A673 (cell line): Measurements from ENCODE around the gene CEP20. TPM values are rescaled to one million over a fixed set of nuclear protein-coding genes. Genes with fewer than 3 reads are reported as not detected.

Source experiments
- BruUV-seq: library from RNA; stranded (reverse); fragments of 400-500 nt; replicated peaks from 2 replicates; lab custom pipeline; 2021; lab: Mats Ljungman, UMichigan
- CTCF ChIA-PET: fragments of 300-600 bp; sonication (Branson Sonifier 250); formaldehyde crosslinking; loops from one replicate; lab custom pipeline; 2022; ENCODE audit warnings: antibody characterized with exemption; lab: Charles Lee
- POLR2A ChIA-PET: fragments of 300-600 bp; sonication (Branson Sonifier 250); formaldehyde crosslinking; loops from one replicate; lab custom pipeline; 2022; ENCODE audit warnings: antibody characterized with exemption; ENCODE audit not compliant: low non-redundant PET; lab: Charles Lee
- DNase-seq: peaks from one replicate; pipeline ENCODE4 v3.0.0-alpha.2; 2015; ENCODE audit warnings: low spot score
- H3K27ac ChIP-seq: fragments of 200-600 bp; sonication (generic); 2 replicates; pipeline ENCODE4 v1.5.1; 2016; ENCODE audit warnings: mixed run types, low read depth, mild to moderate bottlenecking, mixed read lengths, antibody characterized with exemption, low read length; ENCODE audit not compliant: poor library complexity, severe bottlenecking
- H3K27me3 ChIP-seq: fragments of 200-600 bp; sonication (generic); replicated peaks from 2 replicates; pipeline ENCODE4 v1.6.1; 2017; ENCODE audit warnings: mixed run types, low read depth, mild to moderate bottlenecking, mixed read lengths, antibody characterized with exemption, low read length; ENCODE audit not compliant: insufficient read depth, poor library complexity
- H3K36me3 ChIP-seq: fragments of 200-600 bp; sonication (generic); 2 replicates; pipeline ENCODE4 v1.6.1; 2016; ENCODE audit warnings: mixed run types, mild to moderate bottlenecking, mixed read lengths, antibody characterized with exemption, low read length; ENCODE audit not compliant: insufficient read depth, poor library complexity, severe bottlenecking
- H3K4me1 ChIP-seq: fragments of 200-600 bp; sonication (generic); 2 replicates; pipeline ENCODE4 v1.6.1; 2017; ENCODE audit warnings: mixed run types, mild to moderate bottlenecking, mixed read lengths, antibody characterized with exemption, low read length; ENCODE audit not compliant: insufficient read depth, poor library complexity, severe bottlenecking
- H3K4me3 ChIP-seq: fragments of 200-600 bp; sonication (generic); 2 replicates; pipeline ENCODE4 v1.5.1; 2016; ENCODE audit warnings: low read depth, mixed run types, mild to moderate bottlenecking, mixed read lengths, low read length; ENCODE audit not compliant: poor library complexity, severe bottlenecking
- H3K9me3 ChIP-seq: fragments of 200-600 bp; sonication (generic); 2 replicates; pipeline ENCODE4 v1.6.1; 2016; ENCODE audit warnings: mixed run types, low read depth, mild to moderate bottlenecking, mixed read lengths, antibody characterized with exemption, low read length; ENCODE audit not compliant: poor library complexity, severe bottlenecking
- EZH2 ChIP-seq: fragments of 200-600 bp; sonication (generic); IDR thresholded peaks from 2 replicates; pipeline ENCODE4 v1.6.1; 2017; ENCODE audit warnings: borderline replicate concordance, low read depth, mild to moderate bottlenecking, mixed read lengths, antibody characterized with exemption, low read length; ENCODE audit not compliant: poor library complexity, severe bottlenecking
- intact Hi-C: fragments of 100-400 bp; cut with micrococcal nuclease; formaldehyde crosslinking; loops from one replicate; pipeline ENCODE4 v1.10.0; 2022; ENCODE audit not compliant: unreplicated experiment
- total RNA-seq: library from RNA; stranded (reverse); gene quantifications from 2 replicates; pipeline ENCODE4 v1.2.3, GENCODE V29; 2021
- TF ChIP-seq, protein P1 (sequence below): fragments of 300-800, 200-600 bp; sonication (generic); conservative IDR thresholded peaks from 2 replicates; pipeline ENCODE4 v1.5.1; 2017; ENCODE audit warnings: low read depth, mild to moderate bottlenecking, antibody characterized with exemption, low read length, moderate library complexity, mixed read lengths

CEP20 gene
- total RNA-seq, 1 experiment from 2014 or later = 51.0 TPM

DNA sequence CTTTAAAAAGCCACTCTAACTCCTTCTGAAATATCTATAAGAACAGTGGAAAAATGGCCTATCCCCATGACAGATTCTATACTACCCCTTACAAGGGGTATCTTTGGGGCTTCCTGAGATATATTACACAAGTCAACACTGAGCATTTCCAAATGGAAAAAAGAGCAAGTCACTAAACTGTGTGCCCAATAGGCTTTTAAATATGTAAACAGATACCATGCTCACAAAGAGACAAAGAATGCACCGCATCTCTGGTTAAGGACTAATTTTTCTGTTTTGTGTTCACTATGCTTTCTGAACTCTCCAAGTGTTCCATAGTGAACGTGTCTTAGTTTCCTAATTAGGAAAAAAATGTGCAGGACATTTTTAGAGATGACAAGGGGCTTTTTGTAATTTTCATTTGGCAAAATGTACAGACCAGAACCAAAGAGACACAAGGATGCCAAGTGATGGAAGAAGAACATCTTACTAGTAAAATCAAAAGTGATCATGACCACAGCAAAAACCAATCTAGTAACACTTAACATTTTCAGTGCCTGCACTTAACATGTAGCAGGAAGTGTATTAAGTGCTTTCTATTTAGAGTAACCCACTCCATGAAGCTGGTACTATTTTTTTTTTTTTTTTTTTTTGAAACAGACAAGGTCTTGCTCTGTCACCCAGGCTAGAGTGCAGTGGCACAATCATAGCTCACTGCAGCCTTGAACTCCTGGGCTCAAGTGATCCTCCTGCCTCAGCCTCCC is 53.1 kb downstream of the CEP20 start:
- intact Hi-C loops = no loop called here
- no peak for DNase-seq
- H3K9me3 ChIP-seq = no peaks in the 10 kb centered on the region
- H3K36me3 ChIP-seq = no peaks in the 10 kb centered on the region
- CTCF ChIA-PET = interaction anchor here (0.6 kb wide), 1 partner anchor 16 kb away, joined by 6 read pairs; no protein-coding TSS in a partner anchor
- no peaks in the 10 kb centered on the region for H3K27me3 ChIP-seq
- POLR2A ChIA-PET = interaction anchor here (0.7 kb wide), 1 partner anchor 14 kb away, joined by 7 read pairs; no protein-coding TSS in a partner anchor
- no peak for TF ChIP-seq EZH2
- TF ChIP-seq, protein P1, sequence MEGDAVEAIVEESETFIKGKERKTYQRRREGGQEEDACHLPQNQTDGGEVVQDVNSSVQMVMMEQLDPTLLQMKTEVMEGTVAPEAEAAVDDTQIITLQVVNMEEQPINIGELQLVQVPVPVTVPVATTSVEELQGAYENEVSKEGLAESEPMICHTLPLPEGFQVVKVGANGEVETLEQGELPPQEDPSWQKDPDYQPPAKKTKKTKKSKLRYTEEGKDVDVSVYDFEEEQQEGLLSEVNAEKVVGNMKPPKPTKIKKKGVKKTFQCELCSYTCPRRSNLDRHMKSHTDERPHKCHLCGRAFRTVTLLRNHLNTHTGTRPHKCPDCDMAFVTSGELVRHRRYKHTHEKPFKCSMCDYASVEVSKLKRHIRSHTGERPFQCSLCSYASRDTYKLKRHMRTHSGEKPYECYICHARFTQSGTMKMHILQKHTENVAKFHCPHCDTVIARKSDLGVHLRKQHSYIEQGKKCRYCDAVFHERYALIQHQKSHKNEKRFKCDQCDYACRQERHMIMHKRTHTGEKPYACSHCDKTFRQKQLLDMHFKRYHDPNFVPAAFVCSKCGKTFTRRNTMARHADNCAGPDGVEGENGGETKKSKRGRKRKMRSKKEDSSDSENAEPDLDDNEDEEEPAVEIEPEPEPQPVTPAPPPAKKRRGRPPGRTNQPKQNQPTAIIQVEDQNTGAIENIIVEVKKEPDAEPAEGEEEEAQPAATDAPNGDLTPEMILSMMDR = no peak
- H3K27ac ChIP-seq = no peak overlapping the region
- no peak overlapping the region for H3K4me3 ChIP-seq
- no peaks in the 10 kb centered on the region for H3K4me1 ChIP-seq
- BruUV-seq = no TSS peak

DNA sequence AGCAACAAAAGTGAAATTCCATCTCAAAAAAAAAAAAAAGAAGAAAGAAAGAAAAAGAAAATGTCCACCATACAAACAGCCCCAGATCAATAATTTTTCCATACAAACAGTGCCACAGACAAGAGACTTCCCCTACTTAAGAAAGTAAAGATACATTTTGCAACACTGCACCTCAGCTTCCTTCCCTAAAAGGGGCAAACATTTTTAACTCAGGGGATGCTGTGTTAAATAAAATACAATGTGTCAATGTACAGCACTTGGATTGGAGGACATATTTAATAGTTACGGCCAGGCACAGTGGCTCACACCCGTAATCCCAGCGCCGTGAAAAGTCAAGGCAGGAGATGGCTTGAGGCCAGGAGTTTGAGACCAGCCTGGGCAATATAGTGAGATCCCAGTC is 53.9 kb downstream of the CEP20 start:
- no peaks in the 10 kb centered on the region for H3K9me3 ChIP-seq
- POLR2A ChIA-PET = interaction anchor here (0.7 kb wide), 1 partner anchor 14 kb away, joined by 7 read pairs; no protein-coding TSS in a partner anchor
- no peak for TF ChIP-seq EZH2
- TF ChIP-seq, protein P1 = no peak
- H3K4me1 ChIP-seq = no peaks in the 10 kb centered on the region
- intact Hi-C loops = no loop called here
- H3K4me3 ChIP-seq = no peak overlapping the region
- H3K27ac ChIP-seq = no peak overlapping the region
- H3K27me3 ChIP-seq = no peaks in the 10 kb centered on the region
- no TSS peak for BruUV-seq
- no peaks in the 10 kb centered on the region for H3K36me3 ChIP-seq
- no peak for DNase-seq
- CTCF ChIA-PET = no interaction called here

DNA sequence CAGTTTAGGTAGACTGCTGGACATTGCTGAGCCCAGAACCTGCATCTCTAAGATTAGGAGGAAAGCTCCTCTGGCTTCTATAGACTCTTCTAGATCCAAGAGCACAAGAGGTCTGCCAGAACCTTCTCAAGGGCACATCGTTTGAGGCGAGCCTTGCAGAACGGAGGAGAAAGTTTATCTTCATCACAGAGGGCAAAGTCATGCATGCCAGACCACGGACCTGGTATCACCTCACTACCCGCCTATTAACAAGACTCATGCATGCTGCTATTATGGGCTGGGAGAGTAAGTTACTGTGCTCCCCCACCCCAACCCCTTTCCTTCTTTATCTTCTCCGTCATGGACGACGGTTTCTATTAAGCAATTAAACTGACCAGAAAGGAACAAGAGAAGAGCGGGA is 54.9 kb downstream of the CEP20 start:
- no peak for DNase-seq
- H3K27me3 ChIP-seq = no peaks in the 10 kb centered on the region
- no peaks in the 10 kb centered on the region for H3K36me3 ChIP-seq
- intact Hi-C loops = no loop called here
- CTCF ChIA-PET = interaction anchor here (0.7 kb wide), 1 partner anchor 60 kb away, joined by 12 read pairs; no protein-coding TSS in a partner anchor
- H3K27ac ChIP-seq = no peak overlapping the region
- H3K4me1 ChIP-seq = no peaks in the 10 kb centered on the region
- TF ChIP-seq, protein P1 = no peak
- TF ChIP-seq EZH2 = no peak
- no peaks in the 10 kb centered on the region for H3K9me3 ChIP-seq
- no peak overlapping the region for H3K4me3 ChIP-seq
- no TSS peak for BruUV-seq
- POLR2A ChIA-PET = no interaction called here
